NCI-H1436 (cell line): ENCODE measurements around the gene NAV1.
A peak's percentile ranks its signal among the peaks of the same experiment; 100 is the strongest.
"Not testable (repeated sequence)": the region's sequence is repeated elsewhere in the genome, so short reads cannot be mapped to it uniquely, and the experiment has no call there.

Experiments used
- DNase-seq: peaks from one replicate; lab custom pipeline; 2025; lab: John Stamatoyannopoulos, UW

NAV1 gene

GRCh38 chr1:201528631-201529252 lies 10.2 kb upstream of the NAV1 start:
- DNase-seq, result no peak

- peak; percentile 76 for DNase-seq
These were observed 8.0 kb upstream of the NAV1 start for GRCh38 chr1:201530741-201531531.

- no peak for DNase-seq
These were observed 7.1 kb upstream of the NAV1 start for GRCh38 chr1:201531551-201532425.

- no peak for DNase-seq
These were observed 5.1 kb upstream of the NAV1 start for GRCh38 chr1:201533836-201534235.

- no peak for DNase-seq
These were observed 3.6 kb upstream of the NAV1 start for GRCh38 chr1:201535046-201535918.

GRCh38 chr1:201535919-201536245 lies 3.0 kb upstream of the NAV1 start:
- no peak for DNase-seq

- no peak for DNase-seq
These were observed 2.4 kb upstream of the NAV1 start for GRCh38 chr1:201536558-201536957.

GRCh38 chr1:201537028-201537427 lies 1.9 kb upstream of the NAV1 start:
- DNase-seq, result no peak

GRCh38 chr1:201537467-201537866 lies 1.5 kb upstream of the NAV1 start:
- DNase-seq, result no peak

- DNase-seq, result no peak
These were observed 876 bp upstream of the NAV1 start for GRCh38 chr1:201537891-201538611.

- no peak for DNase-seq
These were observed 869 bp downstream of the NAV1 start for GRCh38 chr1:201539561-201540431.

- peak; percentile 33 for DNase-seq
These were observed 2.2 kb downstream of the NAV1 start for GRCh38 chr1:201540846-201541735.

- DNase-seq, result no peak
These were observed 3.5 kb downstream of the NAV1 start for GRCh38 chr1:201542309-201543035.

GRCh38 chr1:201543871-201544642 lies 5.1 kb downstream of the NAV1 start:
- no peak for DNase-seq

- no peak for DNase-seq
These were observed 5.8 kb downstream of the NAV1 start for GRCh38 chr1:201544710-201545109.

GRCh38 chr1:201545851-201546492 lies 7.0 kb downstream of the NAV1 start:
- peak; percentile 41 for DNase-seq

GRCh38 chr1:201549522-201549921 lies 10.6 kb downstream of the NAV1 start:
- DNase-seq, result not testable (repeated sequence)
